Left lobe of liver (tissue), 2 donors: ENCODE measurements around the gene RAB10. TPM values are rescaled to one million over a fixed set of nuclear protein-coding genes. Genes with fewer than 3 reads are reported as not detected.
"Not testable (repeated sequence)": the region's sequence is repeated elsewhere in the genome, so short reads cannot be mapped to it uniquely, and the experiment has no call there.

ENCODE experiments used
- ATAC-seq: fragments of 200-7000 bp; cut with Tn5 transposase; one replicate; pipeline ENCODE4 v1.9.1; 2020; ENCODE audit warnings: mild to moderate bottlenecking, moderate library complexity
- DNase-seq: peaks from one replicate; pipeline ENCODE4 v3.0.0-alpha.2; 2020; ENCODE audit warnings: low spot score
- total RNA-seq: library from RNA; stranded (reverse); gene quantifications from one replicate; pipeline ENCODE4 v1.2.1, GENCODE V29; 2021
- donor health status: DM: no; HTN: no; CAD: no; lungs with moderate emphysema.
- donor health status: DM: no; HTN: yes; CAD: no.

Gene RAB10
- total RNA-seq, 1 donor from 2014 or later = 49.6 TPM

GRCh38 chr2:26144953-26145680 is 111.2 kb downstream of the RAB10 start:
- DNase-seq (peak; percentile 64), ATAC-seq (peak; percentile 95)

- DNase-seq (no peak), ATAC-seq (no peak)
Observed at GRCh38 chr2:26148501-26148900, 114.6 kb downstream of the RAB10 start.

GRCh38 chr2:26150243-26150642 is 116.4 kb downstream of the RAB10 start:
- DNase-seq = no peak
- ATAC-seq = no peak

GRCh38 chr2:26157580-26157979 is 123.7 kb downstream of the RAB10 start:
- no peak for DNase-seq
- ATAC-seq = no peak

GRCh38 chr2:26161926-26162325 is 128.0 kb downstream of the RAB10 start:
- ATAC-seq = no peak
- DNase-seq = no peak

- no peak for ATAC-seq
- DNase-seq = no peak
Observed at GRCh38 chr2:26162963-26163362, 129.1 kb downstream of the RAB10 start.

- DNase-seq (no peak), ATAC-seq (peak; percentile 94)
Observed at GRCh38 chr2:26164231-26164630, 130.3 kb downstream of the RAB10 start.

GRCh38 chr2:26164641-26165211 is 130.8 kb downstream of the RAB10 start:
- ATAC-seq = peak; percentile 46
- no peak for DNase-seq

- DNase-seq (no peak), ATAC-seq (no peak)
Observed at GRCh38 chr2:26165403-26165802, 131.5 kb downstream of the RAB10 start.

GRCh38 chr2:26166541-26166940 is 132.7 kb downstream of the RAB10 start:
- not testable (repeated sequence) for DNase-seq, ATAC-seq

GRCh38 chr2:26168785-26169184 is 134.9 kb downstream of the RAB10 start:
- ATAC-seq (no peak), DNase-seq (no peak)

- no peak for DNase-seq
- no peak for ATAC-seq
Observed at GRCh38 chr2:26169226-26169625, 135.3 kb downstream of the RAB10 start.

GRCh38 chr2:26169681-26170414 is 136.0 kb downstream of the RAB10 start:
- ATAC-seq (no peak), DNase-seq (no peak)

- DNase-seq (no peak), ATAC-seq (no peak)
Observed at GRCh38 chr2:26170795-26171194, 136.9 kb downstream of the RAB10 start.

GRCh38 chr2:26172189-26172870 is 138.4 kb downstream of the RAB10 start:
- no peak for ATAC-seq
- no peak for DNase-seq

GRCh38 chr2:26172871-26173775 is 139.2 kb downstream of the RAB10 start, which contains the start of gene GAREM2:
TSS of gene GAREM2 (plus strand) at chr2:26173088. CDS start at chr2:26173221, 133 bp downstream.
- ATAC-seq (peak; percentile 36), DNase-seq (no peak)

GRCh38 chr2:26173776-26174482 is 140.0 kb downstream of the RAB10 start:
- ATAC-seq (no peak), DNase-seq (no peak)

GRCh38 chr2:26174691-26175465 is 141.0 kb downstream of the RAB10 start:
- DNase-seq = no peak
- no peak for ATAC-seq
